ENCODE results near the gene ADCY2. TPM values are rescaled to one million over a fixed set of nuclear protein-coding genes. Genes with fewer than 3 reads are reported as not detected.

Gene ADCY2
- polyA plus RNA-seq, 1 donor, result 51.8 TPM

DNA sequence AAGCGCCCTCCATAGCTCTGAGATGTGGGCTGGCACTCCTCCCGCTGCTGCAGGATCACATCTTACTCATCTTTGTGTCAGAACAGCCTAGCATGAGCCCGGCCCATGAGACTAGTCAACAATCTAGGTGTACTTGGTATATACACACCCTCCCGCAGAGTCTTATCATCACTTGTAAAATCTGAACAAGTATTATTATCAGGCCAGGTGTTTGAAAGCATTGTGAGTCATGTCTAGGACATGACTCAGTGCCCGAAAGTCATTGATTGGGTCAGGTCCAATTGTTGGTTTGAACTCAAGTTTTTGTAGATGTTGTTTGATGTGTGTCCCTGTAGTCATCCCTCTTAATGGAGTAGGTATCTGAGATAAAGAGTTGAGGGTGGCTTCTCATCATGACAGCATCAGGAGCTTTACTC lies 346.3 kb downstream of the ADCY2 start:
- no peak for DNase-seq (ENCODE audit: low read depth)

DNA sequence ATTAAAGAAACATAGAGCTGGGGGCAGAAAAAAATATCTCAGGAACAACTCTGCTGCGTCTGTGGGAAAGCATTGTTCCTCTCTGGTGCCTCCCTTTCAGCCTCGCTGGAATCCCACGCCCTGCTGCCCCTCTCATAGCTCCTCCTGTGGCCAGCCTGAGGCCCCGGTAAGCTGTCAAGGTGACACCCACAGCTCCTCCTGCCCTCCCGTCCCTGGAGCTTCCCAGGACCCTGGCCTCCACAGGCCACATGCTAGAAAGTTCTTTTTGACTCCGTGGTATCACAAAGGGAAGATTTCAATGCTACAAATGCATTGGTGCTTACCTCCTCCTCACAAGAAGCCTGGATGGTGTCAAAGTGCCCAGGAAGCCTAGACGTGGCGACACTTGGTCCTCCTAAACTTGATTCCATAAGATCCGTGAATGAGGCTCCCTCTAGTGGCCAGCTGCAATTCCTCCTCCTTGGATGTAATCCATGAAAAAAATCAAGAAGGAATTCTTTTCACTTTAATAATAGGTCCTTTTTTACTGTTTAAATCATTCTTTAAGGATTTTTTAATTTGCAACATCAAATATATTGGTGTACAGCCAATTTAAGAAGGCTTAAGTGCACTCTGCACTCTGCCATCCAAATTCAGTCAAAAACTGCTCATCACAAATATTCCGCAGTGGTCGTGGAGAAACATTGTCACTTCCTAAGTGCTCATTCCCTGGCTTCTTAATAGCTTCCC lies 350.1 kb downstream of the ADCY2 start:
- peak; percentile 17 for DNase-seq (ENCODE audit: low read depth)

DNA sequence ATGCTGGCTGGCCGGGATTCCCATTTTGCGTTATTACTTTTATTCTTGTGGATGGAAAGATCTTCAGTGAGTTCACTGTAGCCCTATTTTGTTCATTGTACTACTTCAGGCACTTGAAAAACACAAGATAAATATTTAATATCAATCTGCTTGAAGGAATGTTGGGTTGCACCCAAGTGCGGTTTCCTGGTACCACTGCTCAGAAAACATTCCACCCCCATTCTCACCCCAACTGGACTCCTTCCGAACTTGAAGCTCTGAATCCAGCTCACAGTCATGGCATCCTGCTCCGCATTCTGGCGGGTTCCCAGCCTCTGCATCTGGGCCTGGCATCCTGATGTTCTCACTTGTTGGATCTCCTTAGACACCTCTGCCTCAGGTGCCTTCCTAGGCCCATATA lies 351.8 kb downstream of the ADCY2 start:
- no peak for DNase-seq (ENCODE audit: low read depth)

DNA sequence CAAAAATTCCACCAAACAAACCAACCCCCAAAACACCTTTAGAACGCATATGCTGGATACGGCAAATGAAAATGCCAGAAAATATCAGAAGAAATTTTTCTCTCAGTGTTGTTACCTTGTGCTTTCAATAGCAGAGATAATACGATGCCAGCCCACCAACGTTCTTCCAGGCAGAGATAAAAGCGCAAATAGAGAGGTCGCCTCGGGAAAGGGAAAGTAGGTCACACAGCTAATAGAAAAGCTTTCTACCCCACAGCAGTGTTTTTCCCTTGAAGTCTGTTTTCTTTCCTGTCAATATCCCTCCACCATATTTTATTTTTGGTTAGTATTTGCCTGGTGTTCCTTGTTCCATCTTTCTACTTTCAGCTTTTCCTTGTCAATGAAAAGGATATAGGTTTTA lies 353.7 kb downstream of the ADCY2 start:
- DNase-seq (ENCODE audit: low read depth), result no peak

DNA sequence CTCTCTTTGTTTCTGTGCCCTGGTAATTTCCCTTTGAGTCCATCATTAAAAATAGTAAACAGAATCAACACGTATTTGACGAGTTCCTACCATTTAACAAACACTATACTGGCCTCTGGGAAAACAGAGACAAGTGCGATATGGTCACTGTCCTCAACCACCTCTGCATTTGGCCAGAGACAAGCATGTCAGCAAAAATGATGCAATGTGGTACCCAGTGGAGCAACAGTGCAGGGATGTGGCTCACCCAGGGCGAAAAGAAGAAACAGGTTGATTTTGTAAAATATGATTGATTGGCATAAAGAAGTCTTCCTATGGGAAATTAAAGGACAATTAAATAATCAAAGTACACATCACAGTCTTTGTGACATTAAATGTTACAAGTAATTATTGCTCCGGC lies 355.9 kb downstream of the ADCY2 start:
- no peak for DNase-seq (ENCODE audit: low read depth)

DNA sequence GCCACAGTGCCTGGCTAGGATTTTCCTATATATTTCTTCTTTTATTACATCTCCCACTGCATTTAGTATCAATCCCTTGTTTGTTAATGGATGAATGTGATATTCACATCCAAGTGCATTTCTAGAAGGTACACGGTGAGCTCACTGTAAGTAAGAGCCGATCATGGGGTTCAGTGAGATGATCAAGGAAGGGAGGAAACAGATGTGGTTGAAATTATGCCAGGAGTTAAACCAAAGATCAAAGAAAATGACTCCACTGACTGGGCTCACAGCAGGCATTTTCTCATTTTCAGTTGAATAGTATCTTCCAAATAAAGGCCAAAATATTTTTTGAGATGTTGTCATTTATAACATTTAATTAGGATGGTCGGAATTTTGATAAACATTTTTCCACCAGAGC lies 357.2 kb downstream of the ADCY2 start:
- DNase-seq (ENCODE audit: low read depth), result no peak

DNA sequence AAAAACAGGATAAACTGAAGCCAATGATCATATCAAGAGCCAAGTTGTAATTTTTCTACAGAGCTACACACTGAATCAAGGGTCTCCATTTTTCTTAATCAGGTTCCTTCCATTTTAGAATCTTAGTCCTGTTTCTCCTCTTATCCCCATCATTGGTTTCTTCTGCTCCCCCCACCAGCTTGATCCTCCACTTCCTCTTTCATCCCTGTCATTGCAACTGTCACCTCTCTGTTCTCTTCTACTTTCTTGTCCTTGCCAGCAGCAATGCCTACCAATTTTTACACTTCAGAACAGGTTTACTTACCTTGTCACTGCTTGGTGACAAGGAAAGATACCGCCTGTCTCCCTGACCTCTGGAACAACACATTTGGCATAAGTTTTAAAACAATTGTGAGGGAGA lies 357.7 kb downstream of the ADCY2 start:
- no peak for DNase-seq (ENCODE audit: low read depth)

DNA sequence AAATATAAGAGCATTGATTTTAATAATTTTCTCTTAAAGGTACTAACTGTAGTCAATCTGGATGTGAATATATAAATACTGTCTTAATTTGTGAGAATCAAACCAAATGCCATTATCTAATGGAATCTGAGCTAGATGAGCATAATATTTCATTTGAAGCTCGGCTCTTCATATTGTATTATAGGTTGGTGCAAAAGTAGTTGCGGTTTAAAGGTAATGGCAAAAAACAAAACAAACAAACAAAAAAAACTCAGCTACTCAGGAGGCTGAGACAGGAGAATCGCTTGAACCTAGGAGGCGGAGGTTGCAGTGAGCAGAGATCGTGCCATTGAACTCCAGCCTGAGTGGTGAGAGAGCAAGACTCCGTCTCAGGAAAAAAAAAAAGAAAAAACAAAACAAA lies 358.6 kb downstream of the ADCY2 start:
- DNase-seq (ENCODE audit: low read depth), result no peak

DNA sequence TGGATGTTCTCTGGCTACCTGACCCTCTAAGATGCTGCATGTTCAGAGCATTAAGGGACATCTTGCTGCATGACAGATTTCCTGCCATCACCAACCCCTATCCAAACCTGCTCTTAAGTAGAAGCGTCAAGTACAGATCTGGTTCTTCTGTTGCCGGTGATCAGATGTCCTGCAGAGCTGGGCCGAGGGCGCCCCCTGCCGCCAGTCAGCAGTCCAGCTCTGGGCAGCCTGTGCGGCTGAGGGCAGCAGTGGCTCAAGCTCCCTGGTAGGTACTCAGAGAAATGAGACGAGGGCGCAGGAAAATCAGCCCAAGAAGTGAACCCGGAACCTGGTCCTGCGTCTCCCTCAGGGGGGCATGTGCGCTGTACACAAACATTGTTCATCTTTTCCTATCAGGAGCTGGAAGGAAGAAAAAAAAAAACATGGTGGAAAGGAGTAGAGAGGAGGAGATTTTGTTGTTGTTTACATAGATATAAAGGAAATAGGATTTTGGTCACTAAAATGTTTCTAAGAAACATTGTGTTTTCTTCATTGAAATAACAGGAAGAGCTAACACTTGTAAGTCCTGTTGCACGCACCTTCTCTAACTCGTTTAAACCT lies 359.2 kb downstream of the ADCY2 start:
- no peak for DNase-seq (ENCODE audit: low read depth)

DNA sequence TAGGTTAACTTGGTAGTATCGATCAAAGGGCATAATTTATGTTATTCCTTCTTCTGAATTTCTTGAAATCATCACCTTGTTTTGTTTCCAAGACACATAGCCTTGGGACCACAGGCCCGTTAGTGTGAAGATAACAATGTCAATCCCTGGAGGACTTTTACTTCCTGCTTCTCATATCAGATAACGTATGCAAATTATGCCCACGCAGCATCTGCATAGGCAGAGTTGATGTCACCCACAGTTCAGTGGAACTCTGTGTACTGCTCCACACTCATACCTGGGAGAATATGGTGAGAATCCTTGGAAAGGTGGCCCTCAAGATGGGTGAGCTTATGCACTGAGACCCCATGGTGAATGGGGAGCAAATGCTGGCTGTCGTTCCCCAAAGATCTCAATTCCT lies 360.0 kb downstream of the ADCY2 start:
- no peak for DNase-seq (ENCODE audit: low read depth)

DNA sequence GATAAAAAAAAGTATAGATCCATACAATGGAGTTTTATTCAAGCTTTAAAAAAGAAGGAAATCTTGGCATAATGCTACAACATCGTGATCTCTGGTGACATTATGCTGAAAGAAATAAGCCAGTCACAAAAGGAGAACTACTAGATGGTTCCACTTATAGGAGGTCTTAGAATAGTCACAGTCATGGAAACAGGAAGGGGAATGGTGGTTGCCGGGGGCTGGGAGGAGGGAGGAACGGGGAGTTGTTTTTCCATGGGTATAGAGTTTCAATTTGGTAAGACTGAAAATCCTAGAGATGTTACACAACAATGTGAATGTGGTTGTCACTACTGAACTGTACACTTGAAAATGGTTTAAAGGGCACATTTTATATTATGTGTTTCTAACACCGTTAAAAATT lies 360.5 kb downstream of the ADCY2 start:
- DNase-seq (ENCODE audit: low read depth), result no peak

DNA sequence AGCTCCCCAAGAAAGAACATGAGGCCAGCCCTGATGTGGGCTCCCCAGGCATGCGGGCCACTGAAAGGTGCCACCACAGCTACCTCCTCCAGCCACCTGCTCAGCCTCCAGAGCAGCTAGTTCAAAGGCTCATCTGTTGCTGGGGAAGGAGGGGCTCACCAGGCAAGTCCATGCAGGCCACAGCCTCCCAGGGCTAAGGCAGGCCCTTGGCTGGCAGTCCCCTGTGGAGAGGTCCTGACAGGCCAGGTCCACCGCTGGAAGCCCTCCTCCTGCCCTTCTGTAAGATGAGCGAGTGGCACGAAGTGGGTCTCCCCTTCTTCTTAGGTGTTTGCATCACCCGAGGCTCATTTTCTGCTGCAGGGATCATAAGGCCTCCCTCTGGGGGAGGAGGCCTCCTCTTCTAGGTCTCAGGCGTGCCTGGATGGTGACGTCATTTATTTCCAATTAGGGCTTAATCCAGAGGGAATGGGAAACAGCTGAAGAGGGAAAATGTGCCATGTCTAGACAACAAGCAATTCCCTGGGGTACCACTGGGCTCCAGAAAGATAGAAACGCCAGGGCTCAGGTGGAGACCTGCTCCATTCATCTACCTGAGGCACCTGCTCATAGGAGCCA lies 363.4 kb downstream of the ADCY2 start:
- no peak for DNase-seq (ENCODE audit: low read depth)

DNA sequence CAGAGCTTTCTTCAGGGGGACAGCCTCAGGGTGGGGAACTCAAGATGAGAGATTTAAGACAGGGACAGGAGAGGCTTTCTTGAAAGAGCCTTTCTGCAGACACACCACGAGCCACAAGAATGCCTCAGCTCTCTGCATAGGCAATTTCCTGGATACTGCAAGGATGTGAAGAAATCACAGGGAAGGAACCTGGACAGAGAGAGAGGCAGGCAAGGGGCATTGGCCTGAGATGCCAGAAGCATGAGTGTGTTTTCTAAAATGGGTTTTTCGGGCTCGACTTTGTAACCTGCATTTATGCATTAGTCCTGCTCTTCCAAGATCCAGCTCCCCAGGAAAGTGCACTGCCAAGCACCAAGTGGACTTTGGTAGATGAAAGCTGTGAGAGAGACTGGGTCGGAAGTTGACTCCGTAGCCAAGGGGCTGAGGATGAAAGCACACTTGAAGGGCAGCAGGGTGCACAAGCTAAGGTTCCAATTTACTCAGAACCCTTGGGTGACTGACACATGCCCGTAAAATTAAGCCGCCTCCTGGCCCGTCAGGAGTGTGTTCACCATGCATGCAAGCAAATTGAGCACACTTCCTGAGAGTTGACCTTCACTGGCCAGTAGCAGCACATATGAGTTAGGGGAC lies 364.1 kb downstream of the ADCY2 start:
- DNase-seq (ENCODE audit: low read depth), result no peak

DNA sequence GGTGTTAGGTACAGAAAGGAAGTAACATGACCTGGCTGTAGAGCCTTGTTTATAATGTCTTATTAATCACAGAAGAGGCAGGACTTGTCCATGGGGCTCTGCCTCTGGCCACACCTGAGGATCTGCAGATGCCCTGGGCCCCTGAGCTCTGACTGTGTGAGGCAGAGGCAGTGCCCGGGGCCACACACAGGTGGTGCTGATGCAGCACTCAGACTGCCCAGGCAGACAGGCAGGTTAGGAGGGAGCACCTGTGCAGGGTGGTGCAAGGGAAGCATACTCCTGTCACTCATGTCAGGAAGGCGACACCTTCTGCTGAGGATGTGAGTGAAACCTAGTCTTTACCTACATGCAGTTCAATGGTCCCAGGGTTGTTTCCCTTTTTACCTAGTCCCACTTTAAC lies 366.3 kb downstream of the ADCY2 start:
- no peak for DNase-seq (ENCODE audit: low read depth)

DNA sequence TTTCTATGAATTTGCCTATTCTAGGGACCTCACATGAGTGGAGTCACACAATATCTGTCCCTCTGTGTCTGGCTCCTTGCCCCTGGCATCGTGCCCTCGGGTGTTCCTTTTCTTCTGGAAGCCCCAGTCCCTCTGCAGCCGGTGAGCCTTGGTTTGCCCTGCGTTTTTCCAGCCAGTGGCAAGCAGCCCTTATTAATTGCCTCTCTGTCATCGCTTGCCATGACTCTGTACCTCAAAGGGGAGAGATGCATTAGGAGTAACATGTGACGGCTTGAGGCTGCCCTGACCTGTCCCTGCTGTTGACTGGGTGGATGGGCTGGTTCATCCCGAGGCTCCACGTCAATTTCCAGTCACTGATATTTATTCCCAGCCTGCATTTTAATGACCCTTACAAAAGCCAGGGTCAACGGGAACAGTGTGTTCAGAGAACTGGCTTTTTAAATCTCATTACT lies 367.7 kb downstream of the ADCY2 start:
- DNase-seq (ENCODE audit: low read depth), result no peak

DNA sequence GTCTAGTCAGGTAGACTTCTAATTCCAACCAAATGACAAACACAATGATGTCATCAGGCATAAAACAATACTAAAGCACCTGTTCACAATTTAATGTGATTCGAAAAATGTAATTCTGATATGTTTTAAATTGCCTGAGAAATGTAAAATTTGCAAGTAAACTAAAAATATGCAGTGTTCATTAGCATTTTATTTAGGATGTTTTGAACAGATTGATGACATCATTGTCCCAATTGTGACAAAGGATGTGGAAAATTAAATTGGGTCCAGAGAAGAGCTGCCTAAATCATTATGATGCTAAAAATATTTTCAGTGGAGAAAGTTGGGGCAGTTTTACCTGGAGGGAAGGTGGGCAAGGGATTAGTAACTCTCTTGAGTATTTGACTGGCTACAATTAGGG lies 368.5 kb downstream of the ADCY2 start:
- no peak for DNase-seq (ENCODE audit: low read depth)

DNA sequence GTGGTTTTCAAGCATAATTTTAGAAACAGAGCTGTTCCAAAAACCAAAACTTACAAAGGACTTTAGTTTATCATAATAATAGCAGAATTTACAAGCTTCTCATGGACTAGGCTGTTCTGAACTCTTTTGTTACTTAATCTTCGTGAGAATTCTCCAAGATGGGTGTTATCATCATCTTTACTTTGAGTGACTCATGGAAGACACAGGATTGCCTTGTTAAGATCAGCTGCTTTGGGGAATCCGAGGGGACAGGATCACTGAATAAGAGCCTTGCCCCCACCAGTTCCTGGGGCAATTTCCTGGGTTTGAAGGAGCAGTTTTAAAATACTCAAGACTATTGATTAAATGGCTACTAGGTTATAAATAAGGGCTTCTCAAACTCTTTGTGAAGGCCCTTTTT lies 374.5 kb downstream of the ADCY2 start:
- DNase-seq (ENCODE audit: low read depth), result no peak

DNA sequence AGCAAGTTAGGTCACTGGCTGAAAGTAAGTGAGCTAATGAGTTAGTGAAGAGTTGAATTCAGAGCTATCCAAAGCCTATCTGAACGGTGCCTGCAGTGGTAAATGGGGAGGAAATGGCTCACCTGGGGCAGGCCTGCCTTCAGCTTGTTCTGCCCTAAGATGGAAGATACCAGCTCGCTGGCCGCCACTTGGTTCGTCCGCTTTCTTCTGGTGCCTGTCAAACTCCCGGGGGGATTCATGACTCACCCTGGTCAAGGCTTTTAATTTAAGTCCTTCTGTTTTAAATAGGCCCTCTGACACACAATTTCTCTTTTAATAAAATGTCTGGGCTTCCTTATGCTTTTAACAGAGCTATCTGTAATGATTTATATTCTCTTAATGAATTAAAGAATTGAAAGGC lies 376.2 kb downstream of the ADCY2 start:
- DNase-seq (ENCODE audit: low read depth), result no peak

DNA sequence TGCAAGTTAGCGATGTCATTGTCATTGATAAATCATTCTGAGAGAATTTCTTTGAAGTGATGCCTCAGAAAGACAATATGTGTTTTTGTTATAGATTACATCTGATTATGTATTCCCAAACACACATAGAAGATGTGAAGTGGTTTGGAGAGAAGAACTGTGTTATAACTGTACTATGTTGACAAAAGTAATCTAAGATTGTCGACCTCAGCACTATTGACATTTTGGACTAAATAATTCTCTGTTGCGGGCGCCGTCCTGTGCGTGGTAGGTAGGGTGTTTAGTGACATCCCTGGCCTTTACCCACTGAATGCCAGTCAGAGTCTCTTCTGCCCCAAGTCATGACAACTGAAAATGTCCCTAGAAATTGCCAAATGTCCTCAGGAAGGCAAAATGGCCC lies 377.2 kb downstream of the ADCY2 start:
- DNase-seq (ENCODE audit: low read depth), result no peak

DNA sequence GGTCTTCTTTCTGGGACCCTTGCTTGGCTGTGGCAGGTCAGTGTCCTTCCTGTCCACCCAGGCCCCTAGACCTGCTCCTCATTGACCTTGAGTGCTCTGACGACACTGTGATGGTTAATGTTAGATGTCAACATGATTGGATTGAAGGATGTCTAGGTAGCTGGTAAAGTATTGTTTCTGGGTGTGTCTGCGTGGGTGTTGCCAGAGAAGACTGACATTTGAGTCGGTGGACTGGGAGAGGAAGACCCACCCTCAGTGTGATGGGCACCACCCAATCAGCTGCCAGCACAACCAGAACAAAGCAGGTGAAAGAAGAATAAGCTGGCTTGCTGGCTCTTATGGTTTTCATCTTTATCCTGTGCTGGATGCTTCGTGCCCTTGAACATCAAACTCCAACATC lies 380.5 kb downstream of the ADCY2 start:
- DNase-seq (ENCODE audit: low read depth), result no peak

DNA sequence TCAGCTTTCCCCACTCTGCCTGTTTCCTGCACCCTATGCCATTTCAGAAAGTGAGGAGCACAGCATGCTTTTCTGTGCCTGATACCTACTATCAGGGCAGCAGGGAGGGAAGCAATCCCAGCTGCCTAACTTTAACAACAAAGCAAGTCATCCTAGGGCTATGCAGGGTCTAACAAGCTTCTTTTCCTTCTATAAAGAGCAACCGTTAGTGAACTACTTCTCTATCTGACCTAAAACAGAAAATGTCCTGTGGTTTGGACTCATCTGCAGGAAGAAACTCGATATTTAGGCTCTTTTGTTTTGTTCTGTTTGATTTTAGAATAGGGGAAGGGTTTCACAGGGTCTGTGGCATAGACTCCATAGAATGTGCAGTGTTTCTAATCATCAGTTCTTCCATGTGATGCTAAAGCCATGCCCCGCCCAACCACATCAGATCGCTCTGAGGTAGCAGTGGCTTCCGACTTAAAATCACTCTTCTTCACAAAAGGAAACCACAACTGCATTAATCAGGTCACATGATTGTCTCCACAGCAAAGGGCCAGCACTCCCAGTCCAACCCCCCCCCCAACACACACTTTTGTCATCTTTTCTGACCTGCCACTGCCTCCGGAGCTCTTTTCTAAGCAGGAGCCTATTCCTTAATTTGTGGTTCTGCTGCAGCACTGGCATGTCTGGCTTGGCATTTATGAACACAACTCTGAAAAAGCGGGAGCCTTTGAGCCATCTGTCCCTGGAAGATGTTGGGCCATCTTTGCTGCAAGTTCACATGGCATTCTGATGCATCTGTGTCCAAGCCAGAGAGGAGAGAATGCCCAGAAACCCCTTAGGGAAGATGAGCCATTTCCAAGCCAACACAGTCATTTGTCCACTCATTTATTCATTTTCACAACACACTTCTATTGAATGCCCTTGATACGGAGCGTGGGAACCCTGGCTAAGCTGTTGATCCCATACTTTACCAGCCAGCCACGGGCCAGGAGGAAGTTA lies 383.4 kb downstream of the ADCY2 start:
- no peak for DNase-seq (ENCODE audit: low read depth)

DNA sequence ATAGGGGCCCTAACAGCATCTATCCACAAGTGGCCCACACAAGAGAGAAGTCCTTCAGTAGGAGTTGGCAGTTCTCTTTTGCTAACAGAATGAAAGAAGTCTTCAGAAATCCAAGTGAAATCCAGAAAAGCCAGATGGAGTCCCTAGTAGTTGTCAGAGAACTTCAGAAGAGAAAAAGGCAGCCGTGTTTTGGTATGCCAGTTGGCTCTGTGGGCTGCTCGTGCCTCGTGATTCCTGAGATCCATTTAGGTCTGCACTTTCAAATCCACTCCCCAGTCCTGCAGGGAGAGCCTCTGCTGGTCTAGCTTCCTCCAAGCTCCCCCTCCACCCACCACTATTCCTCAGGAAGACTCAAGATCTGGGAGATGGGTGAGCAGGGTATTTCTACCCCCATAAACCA lies 386.0 kb downstream of the ADCY2 start:
- no peak for DNase-seq (ENCODE audit: low read depth)

Data from forelimb muscle (tissue), 1 donor.